Right atrium auricular region (tissue), 2 donors: ENCODE results near the gene DNAJB8. TPM values are rescaled to one million over a fixed set of nuclear protein-coding genes. Genes with fewer than 3 reads are reported as not detected.

Source experiments
- DNase-seq: peaks from one replicate; pipeline ENCODE4 v3.0.0-alpha.2; 2019; ENCODE audit warnings: low spot score
- H3K27ac ChIP-seq, 2 donors: fragments of 200-600 bp; sonication (generic); 1 replicate in 1 of 2; 2 replicates in 1 of 2; pipeline ENCODE4 v1.5.1; 2016 to 2019
- H3K27me3 ChIP-seq, 2 donors: fragments of 200-600 bp; sonication (generic); one replicate each; pipeline versions ENCODE4 v1.5.1 to v1.6.0; 2017 to 2019
- H3K36me3 ChIP-seq: fragments of 200-600 bp; sonication (generic); one replicate; pipeline ENCODE4 v1.5.1; 2016
- H3K4me1 ChIP-seq, 2 donors: fragments of 200-600 bp; sonication (generic); one replicate each; pipeline versions ENCODE4 v1.5.1 to v1.6.0; 2017 to 2019
- H3K4me3 ChIP-seq, 2 donors: fragments of 200-600 bp; sonication (generic); 1 replicate in 1 of 2; 2 replicates in 1 of 2; pipeline ENCODE4 v1.5.1; 2017 to 2019; ENCODE audit warnings: mild to moderate bottlenecking in 1 of 2, moderate library complexity in 1 of 2
- H3K9me3 ChIP-seq, 2 donors: fragments of 200-600 bp; sonication (generic); one replicate each; pipeline ENCODE4 v1.5.1; 2019
- total RNA-seq, 2 donors: library from RNA; depleted of rRNA; stranded (reverse); fragments of >200 nt; gene quantifications; one replicate each; pipeline ENCODE4 v1.1.0, GENCODE V29; 2016
- TF ChIP-seq, protein P1 (sequence below), 2 donors: fragments of 200-600 bp; sonication (generic); IDR thresholded peaks; one replicate each; pipeline ENCODE4 v1.5.1; 2019; ENCODE audit warnings: antibody characterized with exemption in 2 of 2

DNAJB8 gene
- total RNA-seq, 2 donors from 2014 or later, result not detected

DNA sequence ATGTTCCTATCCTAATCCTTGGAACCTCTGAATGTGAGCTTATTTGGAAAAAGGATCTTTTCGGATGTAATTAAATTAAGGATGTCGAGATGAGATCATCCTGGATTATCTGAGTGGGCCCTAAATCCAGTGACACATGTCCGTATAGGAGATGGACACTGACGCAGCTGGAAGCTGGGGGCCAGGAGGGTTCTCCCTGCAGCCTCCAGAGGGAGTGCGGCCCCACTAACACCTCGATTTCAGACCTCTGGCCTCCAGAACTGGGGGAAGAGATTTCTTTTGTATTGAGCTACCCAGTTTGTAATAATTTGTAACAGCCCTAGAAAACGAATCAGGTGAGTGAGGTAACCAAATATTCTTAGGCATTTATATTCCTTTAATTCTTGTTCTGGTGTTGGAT, 2.5 kb downstream of the DNAJB8 start:
- Histone ChIP-seq H3K4me3 (no peak overlapping the region), H3K27ac (no peak overlapping the region), H3K36me3 (no peaks in the 10 kb centered on the region), H3K27me3 (no peaks in the 10 kb centered on the region), H3K4me1 (no peaks in the 10 kb centered on the region), H3K9me3 (no peaks in the 10 kb centered on the region)
- no peak for DNase-seq
- TF ChIP-seq, protein P1, sequence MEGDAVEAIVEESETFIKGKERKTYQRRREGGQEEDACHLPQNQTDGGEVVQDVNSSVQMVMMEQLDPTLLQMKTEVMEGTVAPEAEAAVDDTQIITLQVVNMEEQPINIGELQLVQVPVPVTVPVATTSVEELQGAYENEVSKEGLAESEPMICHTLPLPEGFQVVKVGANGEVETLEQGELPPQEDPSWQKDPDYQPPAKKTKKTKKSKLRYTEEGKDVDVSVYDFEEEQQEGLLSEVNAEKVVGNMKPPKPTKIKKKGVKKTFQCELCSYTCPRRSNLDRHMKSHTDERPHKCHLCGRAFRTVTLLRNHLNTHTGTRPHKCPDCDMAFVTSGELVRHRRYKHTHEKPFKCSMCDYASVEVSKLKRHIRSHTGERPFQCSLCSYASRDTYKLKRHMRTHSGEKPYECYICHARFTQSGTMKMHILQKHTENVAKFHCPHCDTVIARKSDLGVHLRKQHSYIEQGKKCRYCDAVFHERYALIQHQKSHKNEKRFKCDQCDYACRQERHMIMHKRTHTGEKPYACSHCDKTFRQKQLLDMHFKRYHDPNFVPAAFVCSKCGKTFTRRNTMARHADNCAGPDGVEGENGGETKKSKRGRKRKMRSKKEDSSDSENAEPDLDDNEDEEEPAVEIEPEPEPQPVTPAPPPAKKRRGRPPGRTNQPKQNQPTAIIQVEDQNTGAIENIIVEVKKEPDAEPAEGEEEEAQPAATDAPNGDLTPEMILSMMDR (IDR thresholded peaks at IDR 0.05), result peak in 1 of 2 donors; percentile 49

GRCh38 chr3:128463771-128464170, 2.9 kb downstream of the DNAJB8 start:
- DNase-seq, result no peak
- Histone ChIP-seq H3K4me1 (no peaks in the 10 kb centered on the region), H3K9me3 (no peaks in the 10 kb centered on the region), H3K4me3 (no peak overlapping the region), H3K27me3 (no peaks in the 10 kb centered on the region), H3K36me3 (no peaks in the 10 kb centered on the region), H3K27ac (no peak overlapping the region)
- TF ChIP-seq, protein P1 (IDR thresholded peaks at IDR 0.05), result no peak

DNA sequence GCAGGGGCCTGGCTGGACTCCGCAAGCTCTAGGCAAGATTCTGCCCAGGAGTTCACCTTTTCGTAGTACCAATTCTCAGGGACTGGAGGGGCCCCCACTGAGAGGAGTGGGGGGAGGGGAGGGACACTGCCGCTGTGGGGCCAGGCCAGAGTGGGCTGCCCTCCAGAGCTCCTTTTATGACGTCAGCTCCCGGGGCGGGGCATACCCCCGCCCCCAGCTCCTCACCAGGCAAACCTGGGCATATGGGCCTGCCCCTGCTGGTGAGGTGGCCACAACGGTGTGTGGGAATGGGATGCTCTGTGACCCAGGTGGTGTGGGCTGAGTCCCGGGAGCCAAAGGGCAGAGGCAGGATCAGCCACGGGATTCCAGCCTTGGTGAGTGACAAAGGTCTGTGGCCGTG, 3.3 kb downstream of the DNAJB8 start:
- no peak for DNase-seq
- H3K4me1 ChIP-seq, result no peaks in the 10 kb centered on the region
- H3K27me3 ChIP-seq, result no peaks in the 10 kb centered on the region
- TF ChIP-seq, protein P1 (IDR thresholded peaks at IDR 0.05), result no peak
- H3K4me3 ChIP-seq, result no peak overlapping the region
- no peaks in the 10 kb centered on the region for H3K36me3 ChIP-seq
- no peaks in the 10 kb centered on the region for H3K9me3 ChIP-seq
- H3K27ac ChIP-seq, result no peak overlapping the region

- TF ChIP-seq, protein P1 (IDR thresholded peaks at IDR 0.05), result no peak
- no peak overlapping the region for H3K4me3 ChIP-seq
- no peak for DNase-seq
- no peak overlapping the region for H3K27ac ChIP-seq
- no peaks in the 10 kb centered on the region for H3K27me3 ChIP-seq
- H3K9me3 ChIP-seq, result no peaks in the 10 kb centered on the region
- H3K36me3 ChIP-seq, result no peaks in the 10 kb centered on the region
- H3K4me1 ChIP-seq, result no peaks in the 10 kb centered on the region
Observed at GRCh38 chr3:128462931-128463330, 3.8 kb downstream of the DNAJB8 start.

DNA sequence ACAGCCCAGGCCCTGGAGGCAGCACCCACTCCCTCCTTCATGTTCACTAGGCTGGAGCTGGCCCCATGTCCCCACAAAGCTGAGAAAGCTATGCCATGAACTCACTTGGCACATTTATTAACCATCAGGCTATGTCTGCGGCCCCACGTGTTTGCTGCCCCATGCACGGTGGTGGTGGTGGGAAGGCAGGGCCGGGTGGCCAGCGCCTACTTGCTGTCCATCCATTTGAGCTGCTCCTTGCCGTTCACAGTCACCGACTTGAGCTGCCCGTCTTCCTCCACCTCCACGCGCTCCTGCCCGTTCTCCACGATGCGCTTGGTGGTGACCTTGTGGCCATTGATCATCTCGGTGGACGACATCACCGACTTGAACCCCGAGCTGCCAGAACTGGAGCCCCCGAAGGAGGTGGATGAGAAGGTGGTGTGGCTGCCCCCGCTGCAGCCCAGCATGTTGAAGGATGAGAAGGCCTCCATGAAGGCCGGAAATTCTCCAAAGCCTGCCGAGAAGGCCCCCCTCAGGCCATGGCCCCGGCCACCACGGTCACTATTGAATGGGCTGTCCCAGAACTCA, 4.3 kb downstream of the DNAJB8 start:
- DNase-seq, result no peak
- no peak overlapping the region for H3K27ac ChIP-seq
- no peaks in the 10 kb centered on the region for H3K27me3 ChIP-seq
- no peaks in the 10 kb centered on the region for H3K36me3 ChIP-seq
- H3K4me1 ChIP-seq, result no peaks in the 10 kb centered on the region
- H3K9me3 ChIP-seq, result no peaks in the 10 kb centered on the region
- no peak overlapping the region for H3K4me3 ChIP-seq
- TF ChIP-seq, protein P1 (IDR thresholded peaks at IDR 0.05), result no peak

GRCh38 chr3:128461731-128462130, 5.0 kb downstream of the DNAJB8 start:
- Histone ChIP-seq H3K27ac (no peak overlapping the region), H3K27me3 (no peaks in the 10 kb centered on the region), H3K4me3 (no peak overlapping the region), H3K9me3 (no peaks in the 10 kb centered on the region), H3K36me3 (no peaks in the 10 kb centered on the region), H3K4me1 (no peaks in the 10 kb centered on the region)
- TF ChIP-seq, protein P1 (IDR thresholded peaks at IDR 0.05), result no peak
- DNase-seq, result no peak
